HEK293 (cell line): ENCODE data around the gene SP2.
A peak's percentile ranks its signal among the peaks of the same experiment; 100 is the strongest.

ENCODE experiments used
- CTCF ChIA-PET: fragments of 350-600 bp; formaldehyde crosslinking; extraction: SDS; loops from one replicate; lab custom pipeline; 2021; ENCODE audit warnings: antibody characterized with exemption; lab: Yijun Ruan, JAX
- POLR2A ChIA-PET: fragments of 300-600 bp; formaldehyde crosslinking; extraction: SDS; loops from one replicate; lab custom pipeline; 2020; ENCODE audit warnings: antibody characterized with exemption, inconsistent platforms; lab: Yijun Ruan, JAX
- H3K27ac ChIP-seq: fragments of 200-500 bp; sonication (Bioruptor generic); 2 replicates; pipeline ENCODE4 v1.5.1; 2014; ENCODE audit warnings: low read depth, low read length, control low read depth, inconsistent platforms; ENCODE audit errors: extremely low read depth
- H3K36me3 ChIP-seq, 2 experiments: fragments of 200-500 bp in 1 of 2; sonication (Bioruptor generic) in 1 of 2; 1 replicate in 1 of 2; 2 replicates in 1 of 2; pipeline ENCODE4 v1.5.1; 2014 to 2017; ENCODE audit warnings: inconsistent platforms in 2 of 2, low read length in 2 of 2; ENCODE audit not compliant: control insufficient read depth in 2 of 2, insufficient read depth in 1 of 2
- H3K4me1 ChIP-seq: fragments of 200-500 bp; sonication (Bioruptor generic); 2 replicates; pipeline ENCODE4 v1.5.1; 2014; ENCODE audit warnings: mild to moderate bottlenecking, low read length, inconsistent platforms; ENCODE audit not compliant: control insufficient read depth, insufficient read depth
- H3K4me3 ChIP-seq: 2 replicates; pipeline ENCODE4 v1.5.1; 2011; ENCODE audit warnings: low read depth, mild to moderate bottlenecking, control low read depth, low read length, moderate library complexity
- H3K9me3 ChIP-seq: fragments of 200-500 bp; sonication (Bioruptor generic); 2 replicates; pipeline ENCODE4 v1.5.1; 2014; ENCODE audit warnings: low read depth, low read length, inconsistent platforms; ENCODE audit not compliant: control insufficient read depth, insufficient read depth
- GLIS1 ChIP-seq: fragments of 450-650 bp; formaldehyde crosslinking; IDR thresholded peaks from 2 replicates; pipeline ENCODE4 v1.5.1; 2016; ENCODE audit warnings: missing biosample characterization, missing genetic modification characterization
- KLF1 ChIP-seq: fragments of 450-650 bp; formaldehyde crosslinking; IDR thresholded peaks from 2 replicates; pipeline ENCODE4 v1.5.1; 2016; ENCODE audit warnings: missing biosample characterization, missing genetic modification characterization
- MZF1 ChIP-seq: fragments of 450-650 bp; formaldehyde crosslinking; IDR thresholded peaks from 2 replicates; pipeline ENCODE4 v1.5.1; 2017; ENCODE audit warnings: missing biosample characterization, missing genetic modification characterization, borderline replicate concordance
- PRDM1 ChIP-seq: fragments of 450-650 bp; formaldehyde crosslinking; IDR thresholded peaks from 2 replicates; pipeline ENCODE4; 2016; ENCODE audit warnings: missing biosample characterization, missing genetic modification characterization
- REPIN1 ChIP-seq: fragments of 450-650 bp; formaldehyde crosslinking; IDR thresholded peaks from 2 replicates; pipeline ENCODE4 v1.5.1; 2017; ENCODE audit warnings: missing biosample characterization, missing genetic modification characterization, low read depth
- ZNF138 ChIP-seq: fragments of 450-650 bp; formaldehyde crosslinking; IDR thresholded peaks from 2 replicates; pipeline ENCODE4 v1.5.1; 2016; ENCODE audit warnings: missing biosample characterization, missing genetic modification characterization, borderline replicate concordance
- ZNF140 ChIP-seq: fragments of 450-650 bp; formaldehyde crosslinking; IDR thresholded peaks from 2 replicates; pipeline ENCODE4 v1.5.1; 2016; ENCODE audit warnings: missing biosample characterization, missing genetic modification characterization
- ZNF274 ChIP-seq, 2 experiments: fragments of 200-500 bp in 1 of 2; fragments of 450-650 bp in 1 of 2; sonication (Bioruptor generic) in 1 of 2; formaldehyde crosslinking in 1 of 2; IDR thresholded peaks; 2 replicates each; pipeline versions ENCODE4 v1.5.1 to v1.6.1; 2014 to 2016; ENCODE audit warnings: borderline replicate concordance in 1 of 2, inconsistent platforms in 1 of 2, low read length in 1 of 2, missing biosample characterization in 1 of 2, missing genetic modification characterization in 1 of 2
- ZNF335 ChIP-seq: fragments of 450-650 bp; formaldehyde crosslinking; conservative IDR thresholded peaks from 2 replicates; pipeline ENCODE4 v1.5.1; 2016; ENCODE audit warnings: missing biosample characterization, missing genetic modification characterization
- ZNF521 ChIP-seq: fragments of 450-650 bp; formaldehyde crosslinking; IDR thresholded peaks from 2 replicates; pipeline ENCODE4 v1.5.1; 2017; ENCODE audit warnings: missing biosample characterization, mild to moderate bottlenecking, missing genetic modification characterization
- ZNF585B ChIP-seq: fragments of 450-650 bp; formaldehyde crosslinking; IDR thresholded peaks from 2 replicates; pipeline ENCODE4 v1.5.1; 2016; ENCODE audit warnings: missing biosample characterization, missing genetic modification characterization
- ZNF76 ChIP-seq: fragments of 450-650 bp; formaldehyde crosslinking; IDR thresholded peaks from 2 replicates; pipeline ENCODE4; 2016; ENCODE audit warnings: low read depth, missing biosample characterization, missing genetic modification characterization, borderline replicate concordance
- TF ChIP-seq, protein P1 (sequence below): fragments of 450-650 bp; formaldehyde crosslinking; conservative IDR thresholded peaks from 2 replicates; pipeline ENCODE4 v1.5.1; 2016; ENCODE audit warnings: low read depth, missing biosample characterization, missing genetic modification characterization
- TF ChIP-seq, protein P2 (sequence below): fragments of 450-650 bp; formaldehyde crosslinking; IDR thresholded peaks from 2 replicates; pipeline ENCODE4 v1.5.1; 2017; ENCODE audit warnings: missing biosample characterization, mild to moderate bottlenecking, missing genetic modification characterization, moderate library complexity
- TF ChIP-seq, protein P3 (sequence below): fragments of 450-650 bp; formaldehyde crosslinking; IDR thresholded peaks from 2 replicates; pipeline ENCODE4 v1.5.1; 2017; ENCODE audit warnings: missing biosample characterization, missing genetic modification characterization
- TF ChIP-seq, protein P4 (sequence below): fragments of 450-650 bp; formaldehyde crosslinking; IDR thresholded peaks from 2 replicates; pipeline ENCODE4 v1.5.1; 2017; ENCODE audit warnings: missing biosample characterization, missing genetic modification characterization
- TF ChIP-seq, protein P5 (sequence below): fragments of 450-650 bp; formaldehyde crosslinking; IDR thresholded peaks from 2 replicates; pipeline ENCODE4 v1.5.1; 2017; ENCODE audit warnings: missing biosample characterization, missing genetic modification characterization

SP2 gene

DNA sequence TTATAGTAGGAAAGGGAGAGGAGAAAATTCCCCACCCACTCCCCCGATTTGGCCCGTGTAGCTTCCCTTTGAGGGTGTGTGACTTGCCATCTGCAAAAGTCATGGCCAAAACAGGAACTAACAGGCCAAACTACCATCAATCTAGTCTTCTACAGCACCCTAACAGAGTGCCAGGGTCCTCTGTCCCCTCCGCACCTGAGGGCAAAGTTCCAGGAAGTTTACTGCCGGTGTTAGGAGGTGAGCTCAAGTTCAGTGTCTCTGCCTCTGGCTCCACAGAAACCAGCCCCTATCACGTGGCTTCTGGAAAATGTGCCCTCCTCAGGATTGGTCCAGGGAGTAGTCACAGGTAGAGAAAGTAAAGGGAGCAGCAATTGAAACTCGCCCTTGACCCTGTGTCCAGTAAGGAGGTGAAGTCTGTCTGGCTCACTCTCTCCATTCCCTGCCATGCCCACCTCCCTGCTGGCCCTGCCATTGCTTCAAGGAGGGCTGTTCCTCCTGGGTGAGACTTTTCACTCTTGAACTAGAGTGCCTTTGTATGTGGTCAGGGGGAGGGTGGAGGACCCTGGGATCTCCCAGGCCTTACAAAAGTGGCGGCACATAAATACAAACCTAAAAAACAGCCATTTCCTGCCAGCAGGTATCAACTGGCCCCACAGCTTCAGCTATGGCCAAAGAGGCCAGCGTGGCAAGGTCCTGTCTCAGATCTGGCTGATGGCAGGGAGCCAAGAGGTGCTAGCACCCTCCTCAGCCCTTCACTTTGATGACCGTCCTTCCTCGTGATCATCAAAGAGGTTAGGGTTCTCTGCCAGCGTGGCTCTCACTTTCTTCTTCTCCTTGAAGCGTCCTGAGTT, 56.4 kb downstream of the SP2 start (continued):
- TF ChIP-seq ZNF274 (IDR thresholded peaks at IDR 0.05; ENCODE audit: low read length), result no peak
- no peak for TF ChIP-seq ZNF274 (tag by site-specific recombination; IDR thresholded peaks at IDR 0.05; ENCODE audit: borderline replicate concordance)
- TF ChIP-seq, protein P1, sequence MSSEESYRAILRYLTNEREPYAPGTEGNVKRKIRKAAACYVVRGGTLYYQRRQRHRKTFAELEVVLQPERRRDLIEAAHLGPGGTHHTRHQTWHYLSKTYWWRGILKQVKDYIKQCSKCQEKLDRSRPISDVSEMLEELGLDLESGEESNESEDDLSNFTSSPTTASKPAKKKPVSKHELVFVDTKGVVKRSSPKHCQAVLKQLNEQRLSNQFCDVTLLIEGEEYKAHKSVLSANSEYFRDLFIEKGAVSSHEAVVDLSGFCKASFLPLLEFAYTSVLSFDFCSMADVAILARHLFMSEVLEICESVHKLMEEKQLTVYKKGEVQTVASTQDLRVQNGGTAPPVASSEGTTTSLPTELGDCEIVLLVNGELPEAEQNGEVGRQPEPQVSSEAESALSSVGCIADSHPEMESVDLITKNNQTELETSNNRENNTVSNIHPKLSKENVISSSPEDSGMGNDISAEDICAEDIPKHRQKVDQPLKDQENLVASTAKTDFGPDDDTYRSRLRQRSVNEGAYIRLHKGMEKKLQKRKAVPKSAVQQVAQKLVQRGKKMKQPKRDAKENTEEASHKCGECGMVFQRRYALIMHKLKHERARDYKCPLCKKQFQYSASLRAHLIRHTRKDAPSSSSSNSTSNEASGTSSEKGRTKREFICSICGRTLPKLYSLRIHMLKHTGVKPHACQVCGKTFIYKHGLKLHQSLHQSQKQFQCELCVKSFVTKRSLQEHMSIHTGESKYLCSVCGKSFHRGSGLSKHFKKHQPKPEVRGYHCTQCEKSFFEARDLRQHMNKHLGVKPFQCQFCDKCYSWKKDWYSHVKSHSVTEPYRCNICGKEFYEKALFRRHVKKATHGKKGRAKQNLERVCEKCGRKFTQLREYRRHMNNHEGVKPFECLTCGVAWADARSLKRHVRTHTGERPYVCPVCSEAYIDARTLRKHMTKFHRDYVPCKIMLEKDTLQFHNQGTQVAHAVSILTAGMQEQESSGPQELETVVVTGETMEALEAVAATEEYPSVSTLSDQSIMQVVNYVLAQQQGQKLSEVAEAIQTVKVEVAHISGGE, result no peak

DNA sequence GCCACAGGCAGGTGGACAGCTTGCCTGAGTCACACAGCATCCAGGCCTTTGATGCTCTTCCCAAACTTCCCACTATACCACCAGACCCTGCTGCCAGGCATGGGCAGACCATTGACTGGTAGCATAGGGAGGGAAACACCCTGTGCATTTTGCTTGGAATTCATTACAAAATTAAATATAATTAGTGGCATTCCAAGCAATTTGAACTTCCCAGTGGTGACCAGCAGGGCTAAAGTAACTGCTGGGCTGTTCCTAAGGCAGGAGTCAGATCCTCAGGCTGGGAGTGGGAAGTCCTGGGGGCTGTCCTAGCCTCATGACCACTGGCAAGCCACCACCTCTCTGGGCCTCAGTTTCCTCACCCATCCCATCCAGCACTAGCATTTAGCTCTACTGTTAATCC, 57.9 kb downstream of the SP2 start:
- Histone ChIP-seq H3K27ac (no peak overlapping the region), H3K4me1 (peaks cover 16% of the 10 kb centered on the region), H3K9me3 (no peaks in the 10 kb centered on the region), H3K4me3 (no peak overlapping the region), H3K36me3 (peaks cover 6 to 38% of the 10 kb centered on the region in 2 experiments; a peak in 2 of 3 replicates)
- TF ChIP-seq ZNF140 (tag by site-specific recombination), result no peak
- TF ChIP-seq, protein P2, sequence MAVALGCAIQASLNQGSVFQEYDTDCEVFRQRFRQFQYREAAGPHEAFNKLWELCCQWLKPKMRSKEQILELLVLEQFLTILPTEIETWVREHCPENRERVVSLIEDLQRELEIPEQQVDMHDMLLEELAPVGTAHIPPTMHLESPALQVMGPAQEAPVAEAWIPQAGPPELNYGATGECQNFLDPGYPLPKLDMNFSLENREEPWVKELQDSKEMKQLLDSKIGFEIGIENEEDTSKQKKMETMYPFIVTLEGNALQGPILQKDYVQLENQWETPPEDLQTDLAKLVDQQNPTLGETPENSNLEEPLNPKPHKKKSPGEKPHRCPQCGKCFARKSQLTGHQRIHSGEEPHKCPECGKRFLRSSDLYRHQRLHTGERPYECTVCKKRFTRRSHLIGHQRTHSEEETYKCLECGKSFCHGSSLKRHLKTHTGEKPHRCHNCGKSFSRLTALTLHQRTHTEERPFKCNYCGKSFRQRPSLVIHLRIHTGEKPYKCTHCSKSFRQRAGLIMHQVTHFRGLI (tag by site-specific recombination), result peak; percentile 60; the same call in 1 of the 2 replicates
- ChIA-PET POLR2A (interaction anchor here (0.7 to 4.0 kb wide), 2 partner anchors 13 to 17 kb away, joined by 5 to 26 read pairs; partner anchors contain the start of genes CDK5RAP3 and PNPO), CTCF (interaction anchor here (0.6 to 22.4 kb wide), 10 partner anchors 6 to 111 kb away, joined by 3 to 592 read pairs (median 7); partner anchors contain the start of genes CDK5RAP3 and SCRN2)

DNA sequence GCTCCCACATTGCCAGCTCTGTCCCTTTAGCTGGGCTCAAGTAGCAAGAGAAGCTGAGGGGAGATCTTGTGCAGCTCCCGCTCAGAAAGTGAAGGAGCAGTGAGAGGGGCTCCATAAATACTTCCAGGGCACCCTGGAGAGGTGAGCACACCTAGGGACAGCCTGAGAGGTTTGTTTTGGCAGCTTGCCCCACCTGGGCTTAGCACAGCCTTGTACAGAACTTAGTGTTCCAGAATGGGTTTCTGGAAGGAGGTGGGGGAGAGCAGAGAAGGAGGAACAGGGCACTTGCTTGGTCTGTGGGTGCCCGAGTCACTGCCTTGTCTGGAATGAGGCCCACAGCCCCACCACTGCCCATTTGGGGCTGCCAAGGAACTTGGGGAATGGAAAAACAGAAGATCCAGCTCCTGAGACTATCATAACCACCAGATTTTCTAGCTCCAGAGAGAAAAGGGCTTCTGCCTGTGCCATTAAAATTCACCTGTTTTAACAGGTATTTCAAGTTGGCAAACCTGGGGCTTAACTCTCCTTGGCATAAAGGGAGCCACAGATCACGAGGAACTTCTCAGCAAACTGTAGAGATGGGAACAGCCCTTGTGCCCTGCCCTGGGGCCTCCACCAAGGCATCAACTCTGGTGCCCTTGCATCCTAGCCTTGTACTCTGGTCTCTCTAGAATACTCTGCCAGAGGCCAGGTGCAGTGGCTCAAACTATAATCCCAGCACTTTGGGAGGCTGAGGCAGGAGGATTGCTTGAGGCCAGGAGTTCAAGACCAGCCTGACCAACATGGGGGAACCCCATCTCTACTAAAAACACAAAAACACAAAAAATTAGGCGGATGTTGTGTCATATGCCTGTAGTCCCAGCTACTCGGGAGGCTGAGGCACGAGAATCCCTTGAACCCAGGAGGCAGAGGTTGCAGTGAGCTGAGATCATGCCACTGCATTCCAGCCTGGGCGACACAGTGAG, 59.7 kb downstream of the SP2 start:
- no peak overlapping the region for H3K4me3 ChIP-seq
- peaks cover 28% of the 10 kb centered on the region for H3K4me1 ChIP-seq
- H3K36me3 ChIP-seq, result peaks cover 6 to 25% of the 10 kb centered on the region in 2 experiments; a peak in 2 of 3 replicates
- H3K9me3 ChIP-seq, result no peaks in the 10 kb centered on the region
- ChIA-PET CTCF (interaction anchor here (0.7 to 22.4 kb wide), 10 partner anchors 8 to 110 kb away, joined by 3 to 592 read pairs (median 6); partner anchors contain the start of genes CDK5RAP3 and PNPO), POLR2A (interaction anchor here (0.6 to 4.0 kb wide), 6 partner anchors 9 to 66 kb away, joined by 3 to 26 read pairs (median 6); partner anchors contain the start of genes CDK5RAP3 and PNPO)
- H3K27ac ChIP-seq, result no peak overlapping the region
- TF ChIP-seq GLIS1 (tag by site-specific recombination) (peak; percentile 65), KLF1 (tag by site-specific recombination) (no peak), ZNF335 (tag by site-specific recombination) (peak; percentile 53), PRDM1 (tag by site-specific recombination) (peak; percentile 58), ZNF76 (tag by site-specific recombination) (no peak), REPIN1 (tag by site-specific recombination) (no peak), ZNF521 (tag by site-specific recombination) (no peak), MZF1 (tag by site-specific recombination) (no peak), ZNF138 (no peak), ZNF585B (tag by site-specific recombination) (no peak)
- TF ChIP-seq, protein P3, sequence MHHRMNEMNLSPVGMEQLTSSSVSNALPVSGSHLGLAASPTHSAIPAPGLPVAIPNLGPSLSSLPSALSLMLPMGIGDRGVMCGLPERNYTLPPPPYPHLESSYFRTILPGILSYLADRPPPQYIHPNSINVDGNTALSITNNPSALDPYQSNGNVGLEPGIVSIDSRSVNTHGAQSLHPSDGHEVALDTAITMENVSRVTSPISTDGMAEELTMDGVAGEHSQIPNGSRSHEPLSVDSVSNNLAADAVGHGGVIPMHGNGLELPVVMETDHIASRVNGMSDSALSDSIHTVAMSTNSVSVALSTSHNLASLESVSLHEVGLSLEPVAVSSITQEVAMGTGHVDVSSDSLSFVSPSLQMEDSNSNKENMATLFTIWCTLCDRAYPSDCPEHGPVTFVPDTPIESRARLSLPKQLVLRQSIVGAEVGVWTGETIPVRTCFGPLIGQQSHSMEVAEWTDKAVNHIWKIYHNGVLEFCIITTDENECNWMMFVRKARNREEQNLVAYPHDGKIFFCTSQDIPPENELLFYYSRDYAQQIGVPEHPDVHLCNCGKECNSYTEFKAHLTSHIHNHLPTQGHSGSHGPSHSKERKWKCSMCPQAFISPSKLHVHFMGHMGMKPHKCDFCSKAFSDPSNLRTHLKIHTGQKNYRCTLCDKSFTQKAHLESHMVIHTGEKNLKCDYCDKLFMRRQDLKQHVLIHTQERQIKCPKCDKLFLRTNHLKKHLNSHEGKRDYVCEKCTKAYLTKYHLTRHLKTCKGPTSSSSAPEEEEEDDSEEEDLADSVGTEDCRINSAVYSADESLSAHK (tag by site-specific recombination), result no peak
- TF ChIP-seq, protein P4, sequence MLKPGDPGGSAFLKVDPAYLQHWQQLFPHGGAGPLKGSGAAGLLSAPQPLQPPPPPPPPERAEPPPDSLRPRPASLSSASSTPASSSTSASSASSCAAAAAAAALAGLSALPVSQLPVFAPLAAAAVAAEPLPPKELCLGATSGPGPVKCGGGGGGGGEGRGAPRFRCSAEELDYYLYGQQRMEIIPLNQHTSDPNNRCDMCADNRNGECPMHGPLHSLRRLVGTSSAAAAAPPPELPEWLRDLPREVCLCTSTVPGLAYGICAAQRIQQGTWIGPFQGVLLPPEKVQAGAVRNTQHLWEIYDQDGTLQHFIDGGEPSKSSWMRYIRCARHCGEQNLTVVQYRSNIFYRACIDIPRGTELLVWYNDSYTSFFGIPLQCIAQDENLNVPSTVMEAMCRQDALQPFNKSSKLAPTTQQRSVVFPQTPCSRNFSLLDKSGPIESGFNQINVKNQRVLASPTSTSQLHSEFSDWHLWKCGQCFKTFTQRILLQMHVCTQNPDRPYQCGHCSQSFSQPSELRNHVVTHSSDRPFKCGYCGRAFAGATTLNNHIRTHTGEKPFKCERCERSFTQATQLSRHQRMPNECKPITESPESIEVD (tag by site-specific recombination), result no peak
- TF ChIP-seq, protein P5, sequence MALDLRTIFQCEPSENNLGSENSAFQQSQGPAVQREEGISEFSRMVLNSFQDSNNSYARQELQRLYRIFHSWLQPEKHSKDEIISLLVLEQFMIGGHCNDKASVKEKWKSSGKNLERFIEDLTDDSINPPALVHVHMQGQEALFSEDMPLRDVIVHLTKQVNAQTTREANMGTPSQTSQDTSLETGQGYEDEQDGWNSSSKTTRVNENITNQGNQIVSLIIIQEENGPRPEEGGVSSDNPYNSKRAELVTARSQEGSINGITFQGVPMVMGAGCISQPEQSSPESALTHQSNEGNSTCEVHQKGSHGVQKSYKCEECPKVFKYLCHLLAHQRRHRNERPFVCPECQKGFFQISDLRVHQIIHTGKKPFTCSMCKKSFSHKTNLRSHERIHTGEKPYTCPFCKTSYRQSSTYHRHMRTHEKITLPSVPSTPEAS (tag by site-specific recombination), result no peak
